Upper lobe of left lung (tissue), 4 donors: Measurements from ENCODE around the gene FRAS1.

Experiments
- CTCF ChIP-seq, 6 experiments: fragments of 450-650 bp in 4 of 6; fragments of 200-600 bp in 2 of 6; sonication (generic) in 2 of 6; IDR thresholded peaks; one replicate each; pipeline ENCODE4 v1.5.1; 2016 to 2019; ENCODE audit warnings: antibody characterized with exemption in 6 of 6
- POLR2A ChIP-seq, 4 donors: fragments of 450-650 bp; IDR thresholded peaks; one replicate each; pipeline ENCODE4 v1.5.1; 2016 to 2017; ENCODE audit warnings: antibody characterized with exemption in 4 of 4, mild to moderate bottlenecking in 2 of 4

GRCh38 chr4:78529569-78530209 is 472.6 kb downstream of the FRAS1 start:
- TF ChIP-seq CTCF (IDR thresholded peaks at IDR 0.05) (no peak), POLR2A (IDR thresholded peaks at IDR 0.05) (no peak)
